Breast epithelium (tissue), 4 donors: ENCODE data around the gene MPRIP. TPM values are rescaled to one million over a fixed set of nuclear protein-coding genes. Genes with fewer than 3 reads are reported as not detected.
"Not testable (repeated sequence)": the region's sequence is repeated elsewhere in the genome, so short reads cannot be mapped to it uniquely, and the experiment has no call there.

Experiments used
- DNase-seq, 2 donors: peaks; one replicate each; pipeline ENCODE4 v3.0.0-alpha.2; 2019; ENCODE audit warnings: low spot score in 2 of 2
- H3K27ac ChIP-seq, 2 donors: fragments of 200-600 bp; sonication (generic) in 1 of 2; one replicate each; pipeline ENCODE4 v1.5.1; 2016 to 2019; ENCODE audit warnings: mild to moderate bottlenecking in 1 of 2
- H3K27me3 ChIP-seq, 2 donors: fragments of 200-600 bp; sonication (generic) in 1 of 2; one replicate each; pipeline versions ENCODE4 v1.5.1 to v1.6.0; 2017 to 2019; ENCODE audit warnings: control low read depth in 1 of 2, mild to moderate bottlenecking in 1 of 2
- H3K36me3 ChIP-seq: fragments of 200-600 bp; one replicate; pipeline ENCODE4 v1.5.1; 2019
- H3K4me1 ChIP-seq, 2 donors: fragments of 200-600 bp; sonication (generic); one replicate each; pipeline ENCODE4 v1.5.1; 2016 to 2019; ENCODE audit warnings: control low read depth in 1 of 2
- H3K4me3 ChIP-seq, 3 donors: fragments of 200-600 bp; sonication (generic); 1 replicate in 2 of 3; 2 replicates in 1 of 3; pipeline ENCODE4 v1.5.1; 2016 to 2019; ENCODE audit warnings: mild to moderate bottlenecking in 3 of 3, moderate library complexity in 2 of 3
- H3K9me3 ChIP-seq, 2 donors: fragments of 200-600 bp; sonication (generic) in 1 of 2; one replicate each; pipeline ENCODE4 v1.5.1; 2016 to 2019; ENCODE audit warnings: control low read depth in 1 of 2
- POLR2A ChIP-seq: fragments of 450-650 bp; IDR thresholded peaks from one replicate; pipeline ENCODE4 v1.6.1; 2016; ENCODE audit warnings: antibody characterized with exemption, mild to moderate bottlenecking, moderate library complexity
- POLR2AphosphoS5 ChIP-seq, 3 donors: sonication (generic); formaldehyde crosslinking; IDR thresholded peaks; one replicate each; pipeline ENCODE4 v1.6.1; 2017; ENCODE audit warnings: antibody characterized with exemption in 3 of 3
- intact Hi-C: fragments of 100-400 bp; cut with DNase I; formaldehyde crosslinking; loops from one replicate; pipeline ENCODE4 v1.15.1; 2023; ENCODE audit warnings: low total_unique reads
- total RNA-seq, 3 donors: library from RNA; depleted of rRNA; stranded (reverse); fragments of >200 nt; gene quantifications; one replicate each; pipeline ENCODE4 v1.1.0, GENCODE V29; 2016
- TF ChIP-seq, protein P1 (sequence below), 3 donors: fragments of 450-650 bp; IDR thresholded peaks; one replicate each; pipeline ENCODE4 v1.5.1; 2016 to 2017; ENCODE audit warnings: antibody characterized with exemption in 3 of 3, mild to moderate bottlenecking in 3 of 3, moderate library complexity in 3 of 3

MPRIP gene
- total RNA-seq, 3 donors from 2014 or later, result 93.1 to 136 (median 124) TPM

DNA sequence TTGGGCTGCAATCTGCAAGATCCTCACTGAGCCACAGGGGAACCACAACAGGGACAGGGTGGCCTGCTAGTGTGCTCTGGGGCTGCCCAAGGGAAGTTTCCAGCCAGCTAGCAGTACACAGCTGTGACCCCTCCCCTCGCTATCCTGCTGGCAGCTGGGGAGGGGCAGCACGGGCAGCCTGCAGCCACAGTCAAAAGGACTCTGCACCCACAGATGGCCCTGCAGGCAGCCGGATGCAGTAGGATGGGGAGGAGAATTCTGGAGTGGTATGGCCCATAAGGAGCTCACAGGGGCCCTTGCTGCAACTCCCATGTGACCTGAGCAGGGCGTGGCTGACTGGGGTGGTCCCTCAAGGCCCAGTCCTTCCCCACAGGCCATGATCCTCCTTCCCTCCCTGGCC is 89.6 kb downstream of the MPRIP start:
- Histone ChIP-seq H3K27me3 (no peaks in the 10 kb centered on the region), H3K9me3 (no peaks in the 10 kb centered on the region), H3K4me1 (no peaks in the 10 kb centered on the region), H3K36me3 (no peaks in the 10 kb centered on the region), H3K27ac (no peak overlapping the region), H3K4me3 (no peak overlapping the region)
- intact Hi-C loops, result no loop called here
- TF ChIP-seq, protein P1, sequence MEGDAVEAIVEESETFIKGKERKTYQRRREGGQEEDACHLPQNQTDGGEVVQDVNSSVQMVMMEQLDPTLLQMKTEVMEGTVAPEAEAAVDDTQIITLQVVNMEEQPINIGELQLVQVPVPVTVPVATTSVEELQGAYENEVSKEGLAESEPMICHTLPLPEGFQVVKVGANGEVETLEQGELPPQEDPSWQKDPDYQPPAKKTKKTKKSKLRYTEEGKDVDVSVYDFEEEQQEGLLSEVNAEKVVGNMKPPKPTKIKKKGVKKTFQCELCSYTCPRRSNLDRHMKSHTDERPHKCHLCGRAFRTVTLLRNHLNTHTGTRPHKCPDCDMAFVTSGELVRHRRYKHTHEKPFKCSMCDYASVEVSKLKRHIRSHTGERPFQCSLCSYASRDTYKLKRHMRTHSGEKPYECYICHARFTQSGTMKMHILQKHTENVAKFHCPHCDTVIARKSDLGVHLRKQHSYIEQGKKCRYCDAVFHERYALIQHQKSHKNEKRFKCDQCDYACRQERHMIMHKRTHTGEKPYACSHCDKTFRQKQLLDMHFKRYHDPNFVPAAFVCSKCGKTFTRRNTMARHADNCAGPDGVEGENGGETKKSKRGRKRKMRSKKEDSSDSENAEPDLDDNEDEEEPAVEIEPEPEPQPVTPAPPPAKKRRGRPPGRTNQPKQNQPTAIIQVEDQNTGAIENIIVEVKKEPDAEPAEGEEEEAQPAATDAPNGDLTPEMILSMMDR (IDR thresholded peaks at IDR 0.05), result no peak
- TF ChIP-seq POLR2A, result no peak
- TF ChIP-seq POLR2AphosphoS5 (IDR thresholded peaks at IDR 0.05), result no peak
- DNase-seq, result no peak

DNA sequence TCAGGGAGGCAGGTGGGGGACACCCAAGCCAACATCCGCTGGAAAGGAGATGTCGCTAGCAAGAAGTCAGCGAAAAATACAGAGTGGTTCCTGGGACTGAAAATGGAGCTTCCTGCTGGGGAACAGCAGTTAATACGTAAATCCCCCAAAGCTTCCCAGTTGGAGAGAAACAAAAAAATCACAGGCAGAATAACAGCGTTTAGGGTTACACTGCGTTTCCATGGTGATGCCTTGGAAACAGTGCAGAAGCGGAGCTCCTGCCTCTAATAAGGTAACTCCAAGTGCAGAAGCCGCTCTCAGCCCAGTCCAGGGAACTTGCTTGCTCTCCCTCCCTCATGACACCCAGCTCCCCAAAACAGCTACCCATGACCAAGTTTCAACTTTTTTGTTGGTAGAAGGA is 90.5 kb downstream of the MPRIP start:
- Histone ChIP-seq H3K4me3 (no peak overlapping the region), H3K27ac (no peak overlapping the region), H3K36me3 (no peaks in the 10 kb centered on the region), H3K27me3 (no peaks in the 10 kb centered on the region), H3K4me1 (no peaks in the 10 kb centered on the region), H3K9me3 (no peaks in the 10 kb centered on the region)
- no peak for DNase-seq
- intact Hi-C loops, result no loop called here
- no peak for TF ChIP-seq POLR2A
- TF ChIP-seq, protein P1 (IDR thresholded peaks at IDR 0.05), result no peak
- no peak for TF ChIP-seq POLR2AphosphoS5 (IDR thresholded peaks at IDR 0.05)

DNA sequence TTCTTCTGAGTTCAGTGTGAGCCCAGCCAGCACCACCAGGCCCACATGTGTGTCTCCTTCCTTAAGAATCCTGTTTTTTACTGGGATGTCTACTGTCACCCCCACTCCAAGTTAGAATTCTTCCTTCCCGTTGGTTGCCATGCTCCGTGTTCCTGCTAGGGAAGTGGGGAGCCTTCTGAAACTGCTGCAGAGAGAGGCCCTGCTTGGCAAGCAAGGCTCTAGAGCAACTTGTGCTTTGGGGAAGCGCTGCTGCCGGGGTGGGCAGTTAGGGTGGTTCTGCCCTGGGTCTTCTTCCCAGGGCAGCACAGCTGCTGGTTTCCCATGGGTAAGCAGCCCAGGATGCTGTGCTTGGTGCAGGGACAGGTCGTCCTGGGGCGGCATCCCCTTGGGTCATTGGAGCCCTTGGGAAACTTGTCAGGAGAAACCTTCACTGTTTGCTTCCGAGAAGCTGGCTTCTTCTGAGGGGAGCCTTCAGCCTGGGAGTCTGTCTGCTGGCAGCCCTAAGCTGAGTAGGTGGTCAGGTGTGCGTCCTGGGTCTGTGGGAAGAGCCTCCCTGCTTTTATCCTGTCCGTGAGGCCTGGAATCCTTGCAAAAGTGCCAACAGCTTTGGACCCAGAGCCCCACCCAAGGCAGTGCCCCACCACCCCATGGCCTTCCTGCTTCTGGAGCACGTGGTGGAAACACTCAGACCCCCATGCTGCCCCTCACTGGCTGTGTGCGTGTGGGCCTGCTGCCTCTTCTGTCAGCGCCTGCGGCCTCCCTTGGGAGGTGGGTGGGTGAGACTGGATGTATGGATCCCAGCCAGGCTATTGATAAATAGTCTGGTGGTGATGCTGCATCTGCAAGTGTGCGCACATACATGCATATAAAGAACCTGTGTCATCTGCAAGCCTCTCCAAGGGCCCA is 92.0 kb downstream of the MPRIP start:
- H3K9me3 ChIP-seq, result no peaks in the 10 kb centered on the region
- no peaks in the 10 kb centered on the region for H3K4me1 ChIP-seq
- H3K27me3 ChIP-seq, result no peaks in the 10 kb centered on the region
- H3K4me3 ChIP-seq, result no peak overlapping the region
- H3K36me3 ChIP-seq, result no peaks in the 10 kb centered on the region
- no peak for TF ChIP-seq POLR2A
- TF ChIP-seq, protein P1 (IDR thresholded peaks at IDR 0.05), result no peak
- TF ChIP-seq POLR2AphosphoS5 (IDR thresholded peaks at IDR 0.05), result no peak
- H3K27ac ChIP-seq, result no peak overlapping the region
- intact Hi-C loops, result no loop called here
- DNase-seq, result no peak

DNA sequence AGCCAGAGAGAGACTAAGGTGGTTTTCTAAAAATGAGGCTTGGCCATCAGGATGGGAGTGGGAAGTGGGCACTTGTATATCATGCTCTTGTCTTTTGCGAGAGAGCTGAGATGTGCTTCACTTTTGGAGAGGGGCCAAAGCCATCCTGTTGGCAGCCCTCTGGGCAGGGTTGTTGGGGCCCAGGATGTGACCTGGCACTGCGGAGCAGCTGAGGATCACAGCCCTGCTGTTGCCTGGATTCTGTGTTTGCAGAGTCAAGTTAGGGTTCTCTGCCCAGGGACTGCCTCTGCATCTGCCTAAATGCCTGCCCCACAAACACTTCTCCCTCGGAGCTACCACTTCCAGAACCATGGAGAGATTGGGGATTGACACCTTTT is 92.7 kb downstream of the MPRIP start:
- Histone ChIP-seq H3K36me3 (no peaks in the 10 kb centered on the region), H3K9me3 (no peaks in the 10 kb centered on the region), H3K27ac (no peak overlapping the region), H3K27me3 (no peaks in the 10 kb centered on the region), H3K4me1 (no peaks in the 10 kb centered on the region), H3K4me3 (no peak overlapping the region)
- intact Hi-C loops, result no loop called here
- DNase-seq, result no peak
- TF ChIP-seq POLR2A, result no peak
- TF ChIP-seq, protein P1 (IDR thresholded peaks at IDR 0.05), result no peak
- TF ChIP-seq POLR2AphosphoS5 (IDR thresholded peaks at IDR 0.05), result no peak

DNA sequence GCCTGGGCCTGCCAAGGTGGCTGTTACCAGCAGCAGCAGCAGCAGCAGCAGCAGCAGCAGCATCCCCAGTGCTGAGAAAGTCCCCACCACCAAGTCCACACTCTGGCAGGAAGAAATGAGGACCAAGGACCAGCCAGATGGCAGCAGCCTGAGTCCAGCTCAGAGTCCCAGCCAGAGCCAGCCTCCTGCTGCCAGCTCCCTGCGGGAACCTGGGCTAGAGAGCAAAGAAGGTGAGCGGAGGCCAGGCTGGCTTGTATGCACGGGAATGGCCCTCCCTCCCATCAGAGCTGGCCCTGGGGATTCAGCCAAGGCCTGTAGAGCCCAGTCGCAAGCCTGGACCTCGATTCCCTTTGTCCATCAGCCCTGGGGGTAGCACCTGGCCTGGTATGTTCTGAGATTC is 94.0 kb downstream of the MPRIP start:
- H3K4me3 ChIP-seq, H3K9me3 ChIP-seq, intact Hi-C loops, H3K27me3 ChIP-seq, H3K4me1 ChIP-seq, H3K36me3 ChIP-seq, DNase-seq, H3K27ac ChIP-seq: not testable (repeated sequence)
